NCI-H446 treated with DMSO at 0.1 percent for 48 hours (cell line): ENCODE measurements around the gene ORM2.
"Not testable (repeated sequence)": the region's sequence is repeated elsewhere in the genome, so short reads cannot be mapped to it uniquely, and the experiment has no call there.

Experiments
- DNase-seq: peaks from one replicate; lab custom pipeline; 2025; lab: John Stamatoyannopoulos, UW

ORM2 gene

GRCh38 chr9:114314881-114315722, 14.6 kb upstream of the ORM2 start:
- DNase-seq: peak; percentile 60

- DNase-seq: no peak
These were observed 13.8 kb upstream of the ORM2 start for GRCh38 chr9:114315723-114316363.

- DNase-seq: peak; percentile 73
These were observed 13.0 kb upstream of the ORM2 start for GRCh38 chr9:114316605-114317230.

- no peak for DNase-seq
These were observed 11.9 kb upstream of the ORM2 start for GRCh38 chr9:114317665-114318357.

GRCh38 chr9:114318416-114318815, 11.3 kb upstream of the ORM2 start:
- DNase-seq: no peak

GRCh38 chr9:114319147-114319546, 10.5 kb upstream of the ORM2 start:
- DNase-seq: no peak

GRCh38 chr9:114320710-114321109, 9.0 kb upstream of the ORM2 start:
- DNase-seq: not testable (repeated sequence)

GRCh38 chr9:114321759-114322158, 7.9 kb upstream of the ORM2 start:
- no peak for DNase-seq

- DNase-seq: not testable (repeated sequence)
These were observed 7.4 kb upstream of the ORM2 start for GRCh38 chr9:114322160-114322818.

- DNase-seq: not testable (repeated sequence)
These were observed 6.7 kb upstream of the ORM2 start, which contains the start of gene ORM1 for GRCh38 chr9:114322831-114323531. ORM1 (plus strand) TSS chr9:114323098; CDS start chr9:114323134, 36 bp downstream.

GRCh38 chr9:114323849-114324248, 5.8 kb upstream of the ORM2 start:
- DNase-seq: not testable (repeated sequence)

GRCh38 chr9:114324492-114324891, 5.2 kb upstream of the ORM2 start:
- DNase-seq: no peak

GRCh38 chr9:114324965-114325364, 4.7 kb upstream of the ORM2 start:
- not testable (repeated sequence) for DNase-seq

- DNase-seq: not testable (repeated sequence)
These were observed 3.9 kb upstream of the ORM2 start for GRCh38 chr9:114325684-114326254.

- DNase-seq: no peak
These were observed 1.9 kb upstream of the ORM2 start for GRCh38 chr9:114327749-114328148.

- not testable (repeated sequence) for DNase-seq
These were observed 1.3 kb upstream of the ORM2 start for GRCh38 chr9:114328357-114328820.

- DNase-seq: not testable (repeated sequence)
These were observed 588 bp upstream of the ORM2 start for GRCh38 chr9:114328937-114329624.

- DNase-seq: no peak
These were observed 967 bp downstream of the ORM2 start for GRCh38 chr9:114330636-114331035.

- DNase-seq: not testable (repeated sequence)
These were observed 1.8 kb downstream of the ORM2 start for GRCh38 chr9:114331229-114332195.
